ENCODE results near the gene PRKAR2B. TPM values are rescaled to one million over a fixed set of nuclear protein-coding genes. Genes with fewer than 3 reads are reported as not detected.

The PRKAR2B gene
- total and polyA plus RNA-seq, 2 donors (not counting 1 experiment from before 2014, with no cell fraction given): 0.07 to 0.81 TPM

GRCh38 chr7:107145067-107145838, 100.7 kb downstream of the PRKAR2B start:
- no peak overlapping the region for H2AFZ ChIP-seq (ENCODE audit: insufficient read depth, low read depth, low read length, poor library complexity, severe bottlenecking)
- ChIA-PET CTCF (interaction anchor here (0.9 to 3.9 kb wide), 3 partner anchors 11 to 587 kb away, joined by 4 to 24 read pairs (median 4); no protein-coding TSS in a partner anchor), POLR2A (no interaction called here)
- H4K20me1 ChIP-seq (ENCODE audit: control insufficient read depth, insufficient read depth, low read length, poor library complexity, severe bottlenecking): no peaks in the 10 kb centered on the region
- no peaks in the 10 kb centered on the region for H3K27me3 ChIP-seq (replicated peaks in 1 of 4; ENCODE audit: control extremely low read depth in 1 of 4, control insufficient read depth in 3 of 4, insufficient read depth in 4 of 4, low read length in 3 of 4)
- no CpG with 5 or more reads among the region's 4 CpGs for WGBS (ENCODE audit: insufficient coverage)
- Mint-ChIP-seq H3K4me3 (no peak overlapping the region), H3K27me3 (no peaks in the 10 kb centered on the region), H3K9me3 (ENCODE audit: insufficient read depth) (no peaks in the 10 kb centered on the region), H3K27ac (no peak overlapping the region), H3K4me1 (peaks cover 6% of the 10 kb centered on the region)
- H3K4me2 ChIP-seq (replicated peaks; ENCODE audit: low read depth, low read length, poor library complexity, severe bottlenecking): no peak overlapping the region
- no peak for ATAC-seq (ENCODE audit: low read depth)
- H3K9me3 ChIP-seq (ENCODE audit: control extremely low read depth in 1 of 3, control insufficient read depth in 2 of 3, insufficient read depth in 1 of 3, low read length in 2 of 3): no peaks in the 10 kb centered on the region
- intact Hi-C loops (cut with micrococcal nuclease): no loop called here
- no peaks in the 10 kb centered on the region for H3K4me1 ChIP-seq (ENCODE audit: control insufficient read depth in 2 of 2, insufficient read depth in 2 of 2, low read length in 2 of 2)
- no peak overlapping the region for H3K4me3 ChIP-seq (ENCODE audit: control extremely low read depth in 1 of 5, extremely low read depth in 1 of 5, insufficient read depth in 1 of 5, low read depth in 2 of 5, low read length in 4 of 5)
- DNase-seq: no peak
- H3K79me2 ChIP-seq (ENCODE audit: control insufficient read depth, insufficient read depth, low read length): no peaks in the 10 kb centered on the region
- no peak overlapping the region for H3K27ac ChIP-seq (ENCODE audit: low read length in 2 of 2)
- H3K36me3 ChIP-seq (replicated peaks in 1 of 2; ENCODE audit: control extremely low read depth in 1 of 2, control insufficient read depth in 1 of 2, extremely low read depth in 1 of 2, insufficient read depth in 2 of 2, low read length in 1 of 2): no peaks in the 10 kb centered on the region
- no peak for TF ChIP-seq CTCF (IDR thresholded peaks at IDR 0.05)
- H3K9ac ChIP-seq (ENCODE audit: low read length): no peak overlapping the region
